Measurements from ENCODE around the gene PDE4D.

GRCh38 chr5:59241552-59241951 is 652.0 kb downstream of the PDE4D start:
- TF ChIP-seq CTCF (IDR thresholded peaks at IDR 0.05) (no peak), POLR2A (IDR thresholded peaks at IDR 0.05) (no peak)

Data from right lobe of liver (tissue), 4 donors.